HepG2 (cell line): ENCODE data around the gene TTC6. TPM values are rescaled to one million over a fixed set of nuclear protein-coding genes. Genes with fewer than 3 reads are reported as not detected.

Experiments used
- AHR ChIP-seq: IDR thresholded peaks from 2 replicates; pipeline ENCODE4 v1.6.1; 2018; ENCODE audit warnings: missing genetic modification reagents, missing compliant biosample characterization
- CEBPB ChIP-seq: IDR thresholded peaks from 2 replicates; pipeline ENCODE4 v1.6.1; 2011; ENCODE audit warnings: low read depth, low read length, improper control_type of control experiment, borderline replicate concordance
- FOXO1 ChIP-seq: sonication (generic); formaldehyde crosslinking; IDR thresholded peaks from 2 replicates; pipeline ENCODE4 v1.4.0; 2020; ENCODE audit warnings: missing genetic modification reagents
- IKZF1 ChIP-seq: fragments of 450-650 bp; IDR thresholded peaks from 2 replicates; pipeline ENCODE4 v1.7.1; 2016
- IRX3 ChIP-seq: sonication (generic); formaldehyde crosslinking; IDR thresholded peaks from 2 replicates; pipeline ENCODE4 v1.8.1; 2023; ENCODE audit warnings: mild to moderate bottlenecking, low read depth, missing genetic modification reagents, borderline replicate concordance
- MBNL3 ChIP-seq: fragments of 250-450 bp; sonication (Bioruptor Pico); conservative IDR thresholded peaks from 2 replicates; pipeline ENCODE4 v1.8.0; 2022; ENCODE audit warnings: mild to moderate bottlenecking, inconsistent platforms
- RFX3 ChIP-seq: IDR thresholded peaks from 2 replicates; pipeline ENCODE4 v1.6.1; 2016; ENCODE audit warnings: missing biosample characterization, missing genetic modification reagents
- RXRA ChIP-seq: sonication (generic); formaldehyde crosslinking; IDR thresholded peaks from 2 replicates; pipeline ENCODE4 v1.5.1; 2020; ENCODE audit warnings: missing genetic modification reagents
- SP1 ChIP-seq, 2 experiments: fragments of 450-650 bp in 1 of 2; sonication (generic) in 1 of 2; formaldehyde crosslinking in 1 of 2; IDR thresholded peaks; 2 replicates each; pipeline versions ENCODE4 v1.4.0 to v1.6.1; 2016 to 2020; ENCODE audit warnings: missing genetic modification reagents in 1 of 2
- TP53 ChIP-seq: sonication (generic); formaldehyde crosslinking; conservative IDR thresholded peaks from 2 replicates; pipeline ENCODE4 v1.4.0; 2020; ENCODE audit warnings: missing genetic modification reagents
- ZC3H4 ChIP-seq: sonication (generic); formaldehyde crosslinking; IDR thresholded peaks from 2 replicates; pipeline ENCODE4 v1.4.0; 2020; ENCODE audit warnings: missing genetic modification reagents, borderline replicate concordance
- ZFP90 ChIP-seq: sonication (generic); formaldehyde crosslinking; IDR thresholded peaks from 2 replicates; pipeline ENCODE4 v1.8.0; 2022; ENCODE audit warnings: missing genetic modification reagents, mild to moderate bottlenecking, inconsistent platforms, borderline replicate concordance
- ZMYM2 ChIP-seq: sonication (generic); formaldehyde crosslinking; IDR thresholded peaks from 2 replicates; pipeline ENCODE4 v1.8.0; 2022; ENCODE audit warnings: mild to moderate bottlenecking, missing genetic modification reagents
- ZNF101 ChIP-seq: sonication (generic); formaldehyde crosslinking; IDR thresholded peaks from 2 replicates; pipeline ENCODE4 v1.4.0; 2020; ENCODE audit warnings: mild to moderate bottlenecking, low read depth, missing genetic modification reagents, borderline replicate concordance
- ZNF224 ChIP-seq: sonication (generic); formaldehyde crosslinking; IDR thresholded peaks from 2 replicates; pipeline ENCODE4 v1.5.0; 2020; ENCODE audit warnings: mild to moderate bottlenecking, missing genetic modification reagents
- ZNF460 ChIP-seq: sonication (generic); formaldehyde crosslinking; IDR thresholded peaks from 2 replicates; pipeline ENCODE4 v1.5.1; 2020; ENCODE audit warnings: missing genetic modification reagents, mild to moderate bottlenecking, borderline replicate concordance
- ZNF788 ChIP-seq: sonication (generic); formaldehyde crosslinking; IDR thresholded peaks from 2 replicates; pipeline ENCODE4 v1.5.0; 2020; ENCODE audit warnings: mild to moderate bottlenecking, missing genetic modification reagents, borderline replicate concordance
- ZNF850 ChIP-seq: sonication (generic); formaldehyde crosslinking; conservative IDR thresholded peaks from 2 replicates; pipeline ENCODE4 v1.9.0; 2021; ENCODE audit warnings: mild to moderate bottlenecking, missing genetic modification reagents
- ZSCAN25 ChIP-seq: sonication (generic); formaldehyde crosslinking; IDR thresholded peaks from 2 replicates; pipeline ENCODE4 v1.8.0; 2022; ENCODE audit warnings: mild to moderate bottlenecking, missing genetic modification reagents
- polyA plus RNA-seq, 8 experiments: library from polyadenylated mRNA; depleted of rRNA in 3 of 8; stranded (reverse) in 7 of 8; unstranded in 1 of 8; fragments of >200 nt; fragmentation: Illumina TruSeq in 4 of 8; extraction: Trizol in 4 of 8; gene quantifications; 2 replicates each; pipeline versions ENCODE4 v1.2.1 to v1.2.3, GENCODE V29; 2011 to 2016; ENCODE audit warnings: low read depth in 4 of 8, missing spikeins in 1 of 8, mixed read lengths in 1 of 8; ENCODE audit not compliant: insufficient read depth in 1 of 8
- total RNA-seq, 5 experiments: library from RNA; depleted of rRNA; stranded (reverse); fragments of >200 nt; fragmentation: Illumina TruSeq; extraction: Trizol; gene quantifications; 2 replicates each; pipeline ENCODE4 v1.2.3, GENCODE V29; 2016; ENCODE audit warnings: low read depth in 1 of 5
- TF ChIP-seq, protein P1 (sequence below): sonication (generic); formaldehyde crosslinking; IDR thresholded peaks from 2 replicates; pipeline ENCODE4 v1.5.0; 2020; ENCODE audit warnings: mild to moderate bottlenecking, low read depth, missing genetic modification reagents, borderline replicate concordance
- TF ChIP-seq, protein P2 (sequence below): sonication (generic); formaldehyde crosslinking; IDR thresholded peaks from 2 replicates; pipeline ENCODE4 v1.8.1; 2023; ENCODE audit warnings: mild to moderate bottlenecking, moderate library complexity, missing genetic modification reagents
- TF ChIP-seq, protein P3 (sequence below): sonication (generic); formaldehyde crosslinking; conservative IDR thresholded peaks from 2 replicates; pipeline ENCODE4 v1.4.0; 2020; ENCODE audit warnings: mild to moderate bottlenecking, missing genetic modification reagents, moderate library complexity
- TF ChIP-seq, protein P4 (sequence below): IDR thresholded peaks from 2 replicates; pipeline ENCODE4 v1.6.1; 2016; ENCODE audit warnings: low read depth, borderline replicate concordance

The TTC6 gene
- total and polyA plus RNA-seq, 2 of the 13 experiments (the other 11 are each of a cell fraction or from before 2014, with no cell fraction given) = 9.3 to 27.4 TPM

DNA sequence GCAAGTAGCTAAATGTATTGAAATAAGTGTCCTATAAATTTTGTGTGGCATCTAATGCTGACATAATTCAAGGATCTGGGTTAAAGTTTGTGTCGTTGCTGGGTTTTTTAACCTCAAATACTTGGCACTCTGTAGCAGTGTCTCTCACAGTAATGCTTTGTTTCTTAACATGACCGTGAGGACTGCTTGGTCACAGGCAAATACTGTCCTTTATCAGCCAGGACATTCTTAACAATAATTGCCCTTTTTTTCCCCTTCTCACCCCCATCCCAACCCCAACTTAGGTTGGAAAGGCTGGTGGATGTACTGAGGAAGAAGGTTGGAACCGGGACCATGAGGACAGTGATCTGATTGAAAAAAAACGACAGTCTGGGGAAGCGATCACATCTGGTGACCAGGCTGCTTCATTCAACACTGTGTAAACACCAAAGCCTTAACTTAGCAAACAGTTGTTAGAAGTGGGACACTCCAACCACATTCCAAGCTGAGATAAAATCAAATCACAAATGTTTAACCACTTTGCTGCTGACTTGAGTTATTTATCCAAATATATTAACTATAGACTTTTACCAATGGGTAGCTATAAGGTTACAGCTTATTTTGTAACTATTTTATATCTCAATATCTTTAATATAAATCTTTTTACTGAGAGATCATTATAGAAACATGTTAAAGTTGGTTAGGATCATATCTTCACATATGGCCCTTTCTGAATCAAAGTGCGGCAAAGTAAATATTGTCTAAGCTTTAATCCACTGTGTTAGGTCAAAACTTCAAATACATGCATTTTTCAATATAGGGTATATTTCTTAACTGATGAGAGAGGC is 48.6 kb upstream of the TTC6 start (continued):
- peak; percentile 91 for TF ChIP-seq ZMYM2
- TF ChIP-seq, protein P1, sequence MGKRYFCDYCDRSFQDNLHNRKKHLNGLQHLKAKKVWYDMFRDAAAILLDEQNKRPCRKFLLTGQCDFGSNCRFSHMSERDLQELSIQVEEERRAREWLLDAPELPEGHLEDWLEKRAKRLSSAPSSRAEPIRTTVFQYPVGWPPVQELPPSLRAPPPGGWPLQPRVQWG (CRISPR knock-in tag) = no peak
- TF ChIP-seq ZNF788 (CRISPR knock-in tag) = no peak; the same call in 1 of the 2 replicates
- TF ChIP-seq RXRA (CRISPR knock-in tag) = no peak; the same call in 1 of the 2 replicates
- peak; percentile 25; the same call in 1 of the 2 replicates for TF ChIP-seq ZNF101 (CRISPR knock-in tag)
- TF ChIP-seq, protein P2, sequence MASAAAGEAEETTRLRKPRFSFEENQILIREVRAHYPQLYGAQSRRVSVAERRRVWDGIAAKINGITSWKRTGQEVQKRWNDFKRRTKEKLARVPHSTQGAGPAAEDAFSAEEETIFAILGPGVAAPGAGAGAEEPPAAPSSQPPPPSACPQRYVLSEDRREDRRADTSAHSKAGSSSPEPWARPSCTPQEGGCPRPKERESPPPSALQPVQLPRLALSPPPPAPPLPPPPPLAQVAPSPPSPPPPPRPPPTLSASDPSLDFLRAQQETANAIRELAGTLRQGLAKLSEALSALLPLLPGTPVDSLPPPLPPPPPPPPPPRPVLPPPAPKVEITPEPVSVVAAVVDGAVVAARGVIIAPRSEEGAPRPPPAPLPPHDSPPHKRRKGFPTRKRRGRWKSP (CRISPR knock-in tag) = peak; percentile 56; the same call in 1 of the 2 replicates
- TF ChIP-seq AHR (CRISPR knock-in tag) = no peak
- TF ChIP-seq SP1 (IDR thresholded peaks at IDR 0.05) = no peak
- TF ChIP-seq SP1 (CRISPR knock-in tag; IDR thresholded peaks at IDR 0.05) = no peak; the same call in none of the 2 replicates
- TF ChIP-seq ZC3H4 (CRISPR knock-in tag) = no peak; the same call in 1 of the 2 replicates
- TF ChIP-seq ZFP90 (CRISPR knock-in tag) = peak; percentile 83
- no peak for TF ChIP-seq CEBPB
- no peak for TF ChIP-seq ZNF850
- TF ChIP-seq, protein P3, sequence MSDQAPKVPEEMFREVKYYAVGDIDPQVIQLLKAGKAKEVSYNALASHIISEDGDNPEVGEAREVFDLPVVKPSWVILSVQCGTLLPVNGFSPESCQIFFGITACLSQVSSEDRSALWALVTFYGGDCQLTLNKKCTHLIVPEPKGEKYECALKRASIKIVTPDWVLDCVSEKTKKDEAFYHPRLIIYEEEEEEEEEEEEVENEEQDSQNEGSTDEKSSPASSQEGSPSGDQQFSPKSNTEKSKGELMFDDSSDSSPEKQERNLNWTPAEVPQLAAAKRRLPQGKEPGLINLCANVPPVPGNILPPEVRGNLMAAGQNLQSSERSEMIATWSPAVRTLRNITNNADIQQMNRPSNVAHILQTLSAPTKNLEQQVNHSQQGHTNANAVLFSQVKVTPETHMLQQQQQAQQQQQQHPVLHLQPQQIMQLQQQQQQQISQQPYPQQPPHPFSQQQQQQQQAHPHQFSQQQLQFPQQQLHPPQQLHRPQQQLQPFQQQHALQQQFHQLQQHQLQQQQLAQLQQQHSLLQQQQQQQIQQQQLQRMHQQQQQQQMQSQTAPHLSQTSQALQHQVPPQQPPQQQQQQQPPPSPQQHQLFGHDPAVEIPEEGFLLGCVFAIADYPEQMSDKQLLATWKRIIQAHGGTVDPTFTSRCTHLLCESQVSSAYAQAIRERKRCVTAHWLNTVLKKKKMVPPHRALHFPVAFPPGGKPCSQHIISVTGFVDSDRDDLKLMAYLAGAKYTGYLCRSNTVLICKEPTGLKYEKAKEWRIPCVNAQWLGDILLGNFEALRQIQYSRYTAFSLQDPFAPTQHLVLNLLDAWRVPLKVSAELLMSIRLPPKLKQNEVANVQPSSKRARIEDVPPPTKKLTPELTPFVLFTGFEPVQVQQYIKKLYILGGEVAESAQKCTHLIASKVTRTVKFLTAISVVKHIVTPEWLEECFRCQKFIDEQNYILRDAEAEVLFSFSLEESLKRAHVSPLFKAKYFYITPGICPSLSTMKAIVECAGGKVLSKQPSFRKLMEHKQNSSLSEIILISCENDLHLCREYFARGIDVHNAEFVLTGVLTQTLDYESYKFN (CRISPR knock-in tag) = peak; percentile 98
- no peak for TF ChIP-seq ZNF224 (CRISPR knock-in tag)
- TF ChIP-seq IRX3 (CRISPR knock-in tag) = peak; percentile 64; the same call in 1 of the 2 replicates
- peak; percentile 84; the same call in 1 of the 2 replicates for TF ChIP-seq ZSCAN25 (CRISPR knock-in tag)
- TF ChIP-seq, protein P4, sequence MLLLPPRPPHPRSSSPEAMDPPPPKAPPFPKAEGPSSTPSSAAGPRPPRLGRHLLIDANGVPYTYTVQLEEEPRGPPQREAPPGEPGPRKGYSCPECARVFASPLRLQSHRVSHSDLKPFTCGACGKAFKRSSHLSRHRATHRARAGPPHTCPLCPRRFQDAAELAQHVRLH (CRISPR knock-in tag) = peak; percentile 98; the same call in 1 of the 2 replicates
- TF ChIP-seq RFX3 = no peak; the same call in 1 of the 2 replicates
- TF ChIP-seq TP53 (CRISPR knock-in tag) = peak; percentile 94; the same call in 1 of the 2 replicates
- no peak for TF ChIP-seq MBNL3 (CRISPR knock-in tag)
- no peak for TF ChIP-seq IKZF1
- TF ChIP-seq FOXO1 = peak; percentile 98; the same call in 1 of the 2 replicates
- TF ChIP-seq ZNF460 = no peak; the same call in 1 of the 2 replicates
